SK-N-SH treated with all-trans-retinoic acid at 6 μM for 48 hours (cell line): ENCODE measurements around the gene SPTY2D1.
"Not testable (repeated sequence)": the region's sequence is repeated elsewhere in the genome, so short reads cannot be mapped to it uniquely, and the experiment has no call there.

ENCODE experiments used
- ATAC-seq: fragments of 200-7000 bp; cut with Tn5 transposase; 3 replicates; pipeline ENCODE4 v1.9.1; 2020; ENCODE audit warnings: mild to moderate bottlenecking, moderate library complexity
- ARNTL ChIP-seq: fragments of 450-650 bp; formaldehyde crosslinking; IDR thresholded peaks from 2 replicates; pipeline ENCODE4 v1.5.0; 2020; ENCODE audit warnings: low read depth, mild to moderate bottlenecking, moderate library complexity, borderline replicate concordance
- BACH2 ChIP-seq: fragments of 250-450 bp; sonication (Bioruptor Pico); IDR thresholded peaks from 2 replicates; pipeline ENCODE4 v1.9.0; 2021; ENCODE audit warnings: mild to moderate bottlenecking, borderline replicate concordance
- CSDC2 ChIP-seq: fragments of 250-450 bp; sonication (Bioruptor Pico); IDR thresholded peaks from 2 replicates; pipeline ENCODE4 v1.5.0; 2020; ENCODE audit warnings: mild to moderate bottlenecking, moderate library complexity
- ESRRG ChIP-seq: fragments of 250-450 bp; sonication (Bioruptor Pico); IDR thresholded peaks from 2 replicates; pipeline ENCODE4 v1.6.1; 2021; ENCODE audit warnings: mild to moderate bottlenecking
- ISL1 ChIP-seq: fragments of 250-450 bp; sonication (Bioruptor Pico); IDR thresholded peaks from 2 replicates; pipeline ENCODE4 v2.1.2; 2022; ENCODE audit warnings: mild to moderate bottlenecking, moderate library complexity
- OSR1 ChIP-seq: fragments of 250-450 bp; sonication (Bioruptor Pico); IDR thresholded peaks from 2 replicates; pipeline ENCODE4 v1.8.0; 2022; ENCODE audit warnings: moderate library complexity, mild to moderate bottlenecking, inconsistent platforms
- PPARA ChIP-seq: fragments of 250-450 bp; sonication (Bioruptor Pico); IDR thresholded peaks from 2 replicates; pipeline ENCODE4 v1.5.0; 2020; ENCODE audit warnings: mild to moderate bottlenecking, borderline replicate concordance
- RARB ChIP-seq: fragments of 250-450 bp; sonication (Bioruptor Pico); IDR thresholded peaks from 2 replicates; pipeline ENCODE4 v1.8.0; 2021; ENCODE audit warnings: mild to moderate bottlenecking, moderate library complexity
- TOX ChIP-seq: fragments of 250-450 bp; sonication (Bioruptor Pico); IDR thresholded peaks from 2 replicates; pipeline ENCODE4 v1.8.0; 2021; ENCODE audit warnings: mild to moderate bottlenecking, moderate library complexity, borderline replicate concordance
- ZFP3 ChIP-seq: fragments of 250-450 bp; sonication (Bioruptor Pico); IDR thresholded peaks from 2 replicates; pipeline ENCODE4 v1.5.0; 2020; ENCODE audit warnings: mild to moderate bottlenecking, moderate library complexity
- ZFP30 ChIP-seq: fragments of 450-650 bp; formaldehyde crosslinking; IDR thresholded peaks from 2 replicates; pipeline ENCODE4 v1.5.0; 2022; ENCODE audit warnings: mild to moderate bottlenecking, moderate library complexity
- ZNF565 ChIP-seq: fragments of 450-650 bp; formaldehyde crosslinking; conservative IDR thresholded peaks from 2 replicates; pipeline ENCODE4 v1.5.0; 2020; ENCODE audit warnings: low read depth, mild to moderate bottlenecking, moderate library complexity
- TF ChIP-seq, protein P1 (sequence below): fragments of 250-450 bp; sonication (Bioruptor Pico); IDR thresholded peaks from 2 replicates; pipeline ENCODE4 v1.5.1; 2020; ENCODE audit warnings: low read depth, mild to moderate bottlenecking, moderate library complexity
- TF ChIP-seq, protein P2 (sequence below): fragments of 250-450 bp; sonication (Bioruptor Pico); IDR thresholded peaks from 2 replicates; pipeline ENCODE4 v1.8.0; 2021; ENCODE audit warnings: low read depth, mild to moderate bottlenecking, moderate library complexity, borderline replicate concordance
- TF ChIP-seq, protein P3 (sequence below): fragments of 250-450 bp; sonication (Bioruptor Pico); IDR thresholded peaks from 2 replicates; pipeline ENCODE4 v1.5.0; 2020; ENCODE audit warnings: mild to moderate bottlenecking, moderate library complexity
- TF ChIP-seq, protein P4 (sequence below): fragments of 250-450 bp; sonication (Bioruptor Pico); IDR thresholded peaks from 2 replicates; pipeline ENCODE4 v1.8.0; 2020; ENCODE audit warnings: mild to moderate bottlenecking, moderate library complexity, borderline replicate concordance
- TF ChIP-seq, protein P5 (sequence below): fragments of 250-450 bp; sonication (Bioruptor Pico); IDR thresholded peaks from 2 replicates; pipeline ENCODE4 v1.5.1; 2021; ENCODE audit warnings: mild to moderate bottlenecking, moderate library complexity

The SPTY2D1 gene

DNA sequence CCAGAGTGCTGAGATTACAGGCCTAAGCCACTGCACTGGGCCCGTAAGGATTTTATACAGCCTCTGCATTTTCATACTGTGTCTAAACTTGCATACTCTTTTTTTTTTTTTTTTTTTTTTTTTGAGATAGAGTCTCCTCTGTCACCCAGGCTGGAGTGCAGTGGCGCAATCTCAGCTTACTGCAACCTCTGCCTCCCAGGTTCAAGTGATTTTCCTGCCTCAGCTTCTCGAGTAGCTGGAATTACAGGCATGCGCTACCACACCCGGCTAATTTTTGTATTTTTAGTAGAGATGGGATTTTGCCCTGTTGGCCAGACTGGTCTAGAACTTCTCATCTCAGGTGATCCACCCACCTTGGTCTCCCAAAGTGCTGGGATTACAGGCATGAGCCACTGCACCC is 40.1 kb downstream of the SPTY2D1 start:
- not testable (repeated sequence) for ATAC-seq

DNA sequence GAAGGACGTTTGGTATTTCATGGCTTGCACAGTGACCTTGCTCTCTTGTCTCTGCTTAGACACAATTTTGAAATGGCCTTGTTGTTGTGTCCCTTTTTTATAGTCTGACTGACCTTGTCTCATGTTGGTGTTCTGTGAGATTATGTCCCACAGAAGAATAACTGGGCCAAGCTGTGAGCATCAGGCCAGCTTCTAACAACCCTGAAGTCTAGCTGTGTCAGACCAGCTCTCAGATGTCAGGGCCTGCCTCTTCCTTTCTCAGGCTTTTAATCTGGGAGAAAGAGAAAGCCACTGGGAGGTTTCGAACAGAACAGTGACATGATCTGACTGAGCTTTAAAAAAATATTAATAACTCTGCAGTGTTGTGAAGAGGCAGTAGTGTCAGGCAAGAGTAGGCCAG is 43.6 kb downstream of the SPTY2D1 start:
- no peak for ATAC-seq

DNA sequence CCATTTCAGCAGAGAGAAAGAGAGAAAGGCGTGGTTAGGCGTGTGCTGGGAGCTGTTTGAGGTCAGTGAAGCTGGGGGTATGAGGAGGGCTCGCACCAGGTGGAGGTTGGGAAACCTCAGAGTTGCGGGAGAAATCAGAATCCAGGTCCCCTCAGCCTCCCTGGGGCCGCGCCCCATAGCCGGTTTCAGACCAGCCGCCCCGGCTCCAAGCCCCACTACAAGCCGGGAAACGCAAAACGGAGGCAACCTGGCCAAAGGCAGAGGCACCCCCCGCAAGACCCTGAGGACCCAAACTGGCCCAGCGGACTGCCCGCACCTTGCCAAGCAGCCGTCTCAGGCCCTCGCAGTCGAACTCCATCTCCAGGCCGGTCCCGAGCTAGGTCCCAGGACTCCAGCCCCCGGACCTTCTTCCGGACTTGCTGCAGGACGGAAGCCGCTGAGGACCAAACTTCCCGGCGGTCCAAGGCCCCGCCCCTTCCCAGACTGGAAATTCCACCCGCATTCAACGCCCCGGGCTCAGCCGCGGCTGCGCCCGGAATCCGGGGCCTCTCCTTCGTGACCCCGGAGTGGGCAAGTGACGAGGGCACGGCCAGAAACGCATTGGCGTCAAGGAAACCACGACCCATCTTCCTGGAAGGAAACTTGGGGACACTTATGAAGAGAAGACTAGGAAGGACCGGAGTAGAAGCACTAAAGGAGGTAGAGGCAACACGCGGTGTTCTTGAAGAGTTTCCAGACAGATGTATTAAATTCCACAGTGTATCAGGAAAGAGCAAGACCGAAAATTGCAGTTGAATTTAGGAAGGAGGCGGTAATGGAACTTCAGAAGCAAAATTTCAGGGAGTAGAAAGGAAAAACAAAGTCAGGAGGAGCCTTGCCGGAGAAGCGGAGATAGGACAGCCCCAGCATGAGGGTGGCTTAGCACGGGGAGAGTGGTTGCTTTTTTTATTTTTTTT is 45.6 kb downstream of the SPTY2D1 start, which contains the start of gene UEVLD:
Gene UEVLD, minus strand, starts transcription at position 438 of the 956 bp plus-strand sequence. Its CDS starts 80 bp downstream, at position 358.
- TF ChIP-seq, protein P1, sequence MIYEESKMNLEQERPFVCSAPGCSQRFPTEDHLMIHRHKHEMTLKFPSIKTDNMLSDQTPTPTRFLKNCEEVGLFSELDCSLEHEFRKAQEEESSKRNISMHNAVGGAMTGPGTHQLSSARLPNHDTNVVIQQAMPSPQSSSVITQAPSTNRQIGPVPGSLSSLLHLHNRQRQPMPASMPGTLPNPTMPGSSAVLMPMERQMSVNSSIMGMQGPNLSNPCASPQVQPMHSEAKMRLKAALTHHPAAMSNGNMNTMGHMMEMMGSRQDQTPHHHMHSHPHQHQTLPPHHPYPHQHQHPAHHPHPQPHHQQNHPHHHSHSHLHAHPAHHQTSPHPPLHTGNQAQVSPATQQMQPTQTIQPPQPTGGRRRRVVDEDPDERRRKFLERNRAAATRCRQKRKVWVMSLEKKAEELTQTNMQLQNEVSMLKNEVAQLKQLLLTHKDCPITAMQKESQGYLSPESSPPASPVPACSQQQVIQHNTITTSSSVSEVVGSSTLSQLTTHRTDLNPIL: no peak
- TF ChIP-seq ZFP3 (0 out of 2 replicates have a peak, but pooled peaks have one; percentile 36), ARNTL (no peak), OSR1 (no peak), ZNF565 (no peak)
- TF ChIP-seq, all 23 proteins: peak for 1
- ATAC-seq: peak; percentile 96

More for the DNA sequence above, 43.6 kb downstream of the SPTY2D1 start:
- TF ChIP-seq, protein P1: no peak
- TF ChIP-seq TOX: no peak
- TF ChIP-seq, protein P2, sequence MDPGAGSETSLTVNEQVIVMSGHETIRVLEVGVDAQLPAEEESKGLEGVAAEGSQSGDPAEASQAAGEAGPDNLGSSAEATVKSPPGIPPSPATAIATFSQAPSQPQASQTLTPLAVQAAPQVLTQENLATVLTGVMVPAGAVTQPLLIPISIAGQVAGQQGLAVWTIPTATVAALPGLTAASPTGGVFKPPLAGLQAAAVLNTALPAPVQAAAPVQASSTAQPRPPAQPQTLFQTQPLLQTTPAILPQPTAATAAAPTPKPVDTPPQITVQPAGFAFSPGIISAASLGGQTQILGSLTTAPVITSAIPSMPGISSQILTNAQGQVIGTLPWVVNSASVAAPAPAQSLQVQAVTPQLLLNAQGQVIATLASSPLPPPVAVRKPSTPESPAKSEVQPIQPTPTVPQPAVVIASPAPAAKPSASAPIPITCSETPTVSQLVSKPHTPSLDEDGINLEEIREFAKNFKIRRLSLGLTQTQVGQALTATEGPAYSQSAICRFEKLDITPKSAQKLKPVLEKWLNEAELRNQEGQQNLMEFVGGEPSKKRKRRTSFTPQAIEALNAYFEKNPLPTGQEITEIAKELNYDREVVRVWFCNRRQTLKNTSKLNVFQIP (CRISPR knock-in tag): no peak
- TF ChIP-seq ESRRG (CRISPR knock-in tag): no peak
- no peak for TF ChIP-seq OSR1
- TF ChIP-seq ZFP3: no peak
- no peak for TF ChIP-seq ARNTL
- no peak for TF ChIP-seq ZFP30 (CRISPR knock-in tag)
- no peak for TF ChIP-seq BACH2 (CRISPR knock-in tag)
- TF ChIP-seq, protein P3, sequence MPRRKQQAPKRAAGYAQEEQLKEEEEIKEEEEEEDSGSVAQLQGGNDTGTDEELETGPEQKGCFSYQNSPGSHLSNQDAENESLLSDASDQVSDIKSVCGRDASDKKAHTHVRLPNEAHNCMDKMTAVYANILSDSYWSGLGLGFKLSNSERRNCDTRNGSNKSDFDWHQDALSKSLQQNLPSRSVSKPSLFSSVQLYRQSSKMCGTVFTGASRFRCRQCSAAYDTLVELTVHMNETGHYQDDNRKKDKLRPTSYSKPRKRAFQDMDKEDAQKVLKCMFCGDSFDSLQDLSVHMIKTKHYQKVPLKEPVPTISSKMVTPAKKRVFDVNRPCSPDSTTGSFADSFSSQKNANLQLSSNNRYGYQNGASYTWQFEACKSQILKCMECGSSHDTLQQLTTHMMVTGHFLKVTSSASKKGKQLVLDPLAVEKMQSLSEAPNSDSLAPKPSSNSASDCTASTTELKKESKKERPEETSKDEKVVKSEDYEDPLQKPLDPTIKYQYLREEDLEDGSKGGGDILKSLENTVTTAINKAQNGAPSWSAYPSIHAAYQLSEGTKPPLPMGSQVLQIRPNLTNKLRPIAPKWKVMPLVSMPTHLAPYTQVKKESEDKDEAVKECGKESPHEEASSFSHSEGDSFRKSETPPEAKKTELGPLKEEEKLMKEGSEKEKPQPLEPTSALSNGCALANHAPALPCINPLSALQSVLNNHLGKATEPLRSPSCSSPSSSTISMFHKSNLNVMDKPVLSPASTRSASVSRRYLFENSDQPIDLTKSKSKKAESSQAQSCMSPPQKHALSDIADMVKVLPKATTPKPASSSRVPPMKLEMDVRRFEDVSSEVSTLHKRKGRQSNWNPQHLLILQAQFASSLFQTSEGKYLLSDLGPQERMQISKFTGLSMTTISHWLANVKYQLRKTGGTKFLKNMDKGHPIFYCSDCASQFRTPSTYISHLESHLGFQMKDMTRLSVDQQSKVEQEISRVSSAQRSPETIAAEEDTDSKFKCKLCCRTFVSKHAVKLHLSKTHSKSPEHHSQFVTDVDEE (CRISPR knock-in tag): no peak
- TF ChIP-seq ISL1 (CRISPR knock-in tag): no peak
- TF ChIP-seq CSDC2 (CRISPR knock-in tag): no peak
- TF ChIP-seq RARB: no peak
- TF ChIP-seq, protein P4, sequence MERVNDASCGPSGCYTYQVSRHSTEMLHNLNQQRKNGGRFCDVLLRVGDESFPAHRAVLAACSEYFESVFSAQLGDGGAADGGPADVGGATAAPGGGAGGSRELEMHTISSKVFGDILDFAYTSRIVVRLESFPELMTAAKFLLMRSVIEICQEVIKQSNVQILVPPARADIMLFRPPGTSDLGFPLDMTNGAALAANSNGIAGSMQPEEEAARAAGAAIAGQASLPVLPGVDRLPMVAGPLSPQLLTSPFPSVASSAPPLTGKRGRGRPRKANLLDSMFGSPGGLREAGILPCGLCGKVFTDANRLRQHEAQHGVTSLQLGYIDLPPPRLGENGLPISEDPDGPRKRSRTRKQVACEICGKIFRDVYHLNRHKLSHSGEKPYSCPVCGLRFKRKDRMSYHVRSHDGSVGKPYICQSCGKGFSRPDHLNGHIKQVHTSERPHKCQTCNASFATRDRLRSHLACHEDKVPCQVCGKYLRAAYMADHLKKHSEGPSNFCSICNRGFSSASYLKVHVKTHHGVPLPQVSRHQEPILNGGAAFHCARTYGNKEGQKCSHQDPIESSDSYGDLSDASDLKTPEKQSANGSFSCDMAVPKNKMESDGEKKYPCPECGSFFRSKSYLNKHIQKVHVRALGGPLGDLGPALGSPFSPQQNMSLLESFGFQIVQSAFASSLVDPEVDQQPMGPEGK (CRISPR knock-in tag): no peak
- no peak for TF ChIP-seq PPARA (CRISPR knock-in tag)
- TF ChIP-seq, protein P5, sequence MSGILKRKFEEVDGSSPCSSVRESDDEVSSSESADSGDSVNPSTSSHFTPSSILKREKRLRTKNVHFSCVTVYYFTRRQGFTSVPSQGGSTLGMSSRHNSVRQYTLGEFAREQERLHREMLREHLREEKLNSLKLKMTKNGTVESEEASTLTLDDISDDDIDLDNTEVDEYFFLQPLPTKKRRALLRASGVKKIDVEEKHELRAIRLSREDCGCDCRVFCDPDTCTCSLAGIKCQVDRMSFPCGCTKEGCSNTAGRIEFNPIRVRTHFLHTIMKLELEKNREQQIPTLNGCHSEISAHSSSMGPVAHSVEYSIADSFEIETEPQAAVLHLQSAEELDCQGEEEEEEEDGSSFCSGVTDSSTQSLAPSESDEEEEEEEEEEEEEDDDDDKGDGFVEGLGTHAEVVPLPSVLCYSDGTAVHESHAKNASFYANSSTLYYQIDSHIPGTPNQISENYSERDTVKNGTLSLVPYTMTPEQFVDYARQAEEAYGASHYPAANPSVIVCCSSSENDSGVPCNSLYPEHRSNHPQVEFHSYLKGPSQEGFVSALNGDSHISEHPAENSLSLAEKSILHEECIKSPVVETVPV (CRISPR knock-in tag): no peak
